Kidney (tissue), 14 donors: ENCODE measurements around the gene VSIG2. TPM values are rescaled to one million over a fixed set of nuclear protein-coding genes. Genes with fewer than 3 reads are reported as not detected.

Experiments
- DNase-seq, 5 donors: peaks; one replicate each; pipeline ENCODE4 v3.0.0-alpha.2; 2013 to 2020
- FAIRE-seq: peaks from 2 replicates; lab custom pipeline; 2012; peaks lifted over from hg19 to GRCh38; lab: Jason Lieb, UNC
- H3K27ac ChIP-seq, 2 donors: one replicate each; pipeline ENCODE4 v1.7.0; 2013; ENCODE audit warnings: low read depth in 2 of 2, low read length in 2 of 2, inconsistent platforms in 1 of 2
- H3K27me3 ChIP-seq: one replicate; pipeline ENCODE4 v1.7.1; 2013; ENCODE audit warnings: low read length, inconsistent platforms; ENCODE audit not compliant: control insufficient read depth, insufficient read depth
- H3K36me3 ChIP-seq, 3 donors: one replicate each; pipeline versions ENCODE4 v1.7.0 to v1.7.1; 2013; ENCODE audit warnings: low read length in 3 of 3, control low read depth in 1 of 3, inconsistent platforms in 1 of 3; ENCODE audit not compliant: insufficient read depth in 3 of 3, control insufficient read depth in 2 of 3
- H3K4me1 ChIP-seq, 3 donors: one replicate each; pipeline versions ENCODE4 v1.7.0 to v1.7.1; 2013; ENCODE audit warnings: low read length in 3 of 3, inconsistent platforms in 1 of 3, low read depth in 1 of 3; ENCODE audit not compliant: control insufficient read depth in 2 of 3, insufficient read depth in 2 of 3
- H3K4me3 ChIP-seq, 3 donors: one replicate each; pipeline versions ENCODE4 v1.7.0 to v1.8.1; 2013; ENCODE audit warnings: low read length in 3 of 3, control low read depth in 1 of 3, inconsistent platforms in 1 of 3
- H3K9ac ChIP-seq, 3 donors: one replicate each; pipeline versions ENCODE4 v1.7.0 to v1.7.1; 2013; ENCODE audit warnings: low read length in 3 of 3, control low read depth in 1 of 3, inconsistent platforms in 1 of 3
- H3K9me3 ChIP-seq, 3 donors: one replicate each; pipeline versions ENCODE4 v1.7.0 to v1.7.1; 2013; ENCODE audit warnings: low read length in 3 of 3, control low read depth in 1 of 3, inconsistent platforms in 1 of 3; ENCODE audit not compliant: control insufficient read depth in 2 of 3, insufficient read depth in 1 of 3
- intact Hi-C: fragments of 100-400 bp; cut with DNase I; formaldehyde crosslinking; loops from one replicate; pipeline ENCODE4 v1.11.1; 2022
- polyA plus RNA-seq: library from polyadenylated mRNA; stranded (reverse); fragments of 350-450 nt; fragmentation: Illumina TruSeq; extraction: RNeasy Lipid Tissue Mini Kit (QIAGEN cat#74804); gene quantifications from one replicate; pipeline ENCODE4 v1.2.3, GENCODE V29; 2014; ENCODE audit warnings: low read depth, low replicate concordance; ENCODE audit not compliant: insufficient read depth
- total RNA-seq: library from RNA; stranded (reverse); fragmentation: NEBNext Ultra II Directional; extraction: Animal tissue kit (Norgen Biotek cat#: 25700); gene quantifications from one replicate; pipeline ENCODE4 v1.2.1, GENCODE V29; 2021
- TF ChIP-seq, protein P1 (sequence below): IDR thresholded peaks from 3 replicates; pipeline ENCODE4 v1.5.1; 2012; ENCODE audit warnings: mild to moderate bottlenecking, moderate library complexity, borderline replicate concordance; ENCODE audit not compliant: insufficient read depth; ENCODE audit errors: extremely low read depth
- donor health status: control.
- donor health status: control.
- donor health status: control.
- donor health status: control.
- donor health status: control.
- donor health status: DM: yes; HTN: yes; CAD: no.
- donor health status: Normal renal cell carcinoma (clear cell type).

Gene VSIG2
- total and polyA plus RNA-seq, 2 donors from 2014 or later: 3.9 to 11.7 TPM

- Histone ChIP-seq H3K9ac (no peak overlapping the region), H3K27ac (no peak overlapping the region), H3K4me1 (no peaks in the 10 kb centered on the region), H3K4me3 (no peak overlapping the region), H3K36me3 (no peaks in the 10 kb centered on the region), H3K27me3 (no peaks in the 10 kb centered on the region), H3K9me3 (no peaks in the 10 kb centered on the region)
- FAIRE-seq (no peak), DNase-seq (no peak)
- intact Hi-C loops: no loop called here
- TF ChIP-seq, protein P1, sequence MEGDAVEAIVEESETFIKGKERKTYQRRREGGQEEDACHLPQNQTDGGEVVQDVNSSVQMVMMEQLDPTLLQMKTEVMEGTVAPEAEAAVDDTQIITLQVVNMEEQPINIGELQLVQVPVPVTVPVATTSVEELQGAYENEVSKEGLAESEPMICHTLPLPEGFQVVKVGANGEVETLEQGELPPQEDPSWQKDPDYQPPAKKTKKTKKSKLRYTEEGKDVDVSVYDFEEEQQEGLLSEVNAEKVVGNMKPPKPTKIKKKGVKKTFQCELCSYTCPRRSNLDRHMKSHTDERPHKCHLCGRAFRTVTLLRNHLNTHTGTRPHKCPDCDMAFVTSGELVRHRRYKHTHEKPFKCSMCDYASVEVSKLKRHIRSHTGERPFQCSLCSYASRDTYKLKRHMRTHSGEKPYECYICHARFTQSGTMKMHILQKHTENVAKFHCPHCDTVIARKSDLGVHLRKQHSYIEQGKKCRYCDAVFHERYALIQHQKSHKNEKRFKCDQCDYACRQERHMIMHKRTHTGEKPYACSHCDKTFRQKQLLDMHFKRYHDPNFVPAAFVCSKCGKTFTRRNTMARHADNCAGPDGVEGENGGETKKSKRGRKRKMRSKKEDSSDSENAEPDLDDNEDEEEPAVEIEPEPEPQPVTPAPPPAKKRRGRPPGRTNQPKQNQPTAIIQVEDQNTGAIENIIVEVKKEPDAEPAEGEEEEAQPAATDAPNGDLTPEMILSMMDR: no peak
Measured at GRCh38 chr11:124784051-124784450, 32.0 kb upstream of the VSIG2 start.

DNA sequence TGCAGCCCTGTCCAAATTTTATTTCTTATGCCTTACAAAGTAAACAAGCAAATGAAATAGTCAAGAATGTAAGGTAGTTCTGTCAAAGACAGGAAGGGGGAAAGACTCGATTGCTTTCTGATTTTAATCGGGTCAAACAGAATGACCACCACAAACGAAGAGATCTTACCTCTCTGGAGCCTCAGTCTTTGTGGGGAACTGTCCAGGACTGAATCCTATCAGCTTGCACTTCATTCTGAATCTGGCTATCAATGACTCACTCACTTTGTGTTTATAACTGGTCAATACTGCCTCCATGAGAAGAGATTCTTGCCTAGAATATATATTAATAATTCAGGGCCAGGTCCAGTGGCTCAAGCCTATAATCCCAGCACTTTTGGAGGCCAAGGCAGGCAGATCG, 30.9 kb upstream of the VSIG2 start:
- H3K27ac ChIP-seq: no peak overlapping the region
- no peak overlapping the region for H3K4me3 ChIP-seq
- intact Hi-C loops: no loop called here
- H3K9ac ChIP-seq: no peak overlapping the region
- DNase-seq (no peak), FAIRE-seq (no peak)
- no peaks in the 10 kb centered on the region for H3K4me1 ChIP-seq
- TF ChIP-seq, protein P1: no peak
- no peaks in the 10 kb centered on the region for H3K27me3 ChIP-seq
- H3K9me3 ChIP-seq: no peaks in the 10 kb centered on the region
- no peaks in the 10 kb centered on the region for H3K36me3 ChIP-seq

GRCh38 chr11:124779568-124779967, 27.5 kb upstream of the VSIG2 start:
- FAIRE-seq: no peak
- TF ChIP-seq, protein P1: no peak
- Histone ChIP-seq H3K4me3 (no peak overlapping the region), H3K27ac (no peak overlapping the region), H3K9me3 (no peaks in the 10 kb centered on the region), H3K27me3 (no peaks in the 10 kb centered on the region), H3K36me3 (no peaks in the 10 kb centered on the region), H3K9ac (no peak overlapping the region), H3K4me1 (no peaks in the 10 kb centered on the region)
- no peak for DNase-seq
- intact Hi-C loops: no loop called here

GRCh38 chr11:124778281-124778680, 26.2 kb upstream of the VSIG2 start:
- TF ChIP-seq, protein P1: no peak
- H3K4me1 ChIP-seq: no peaks in the 10 kb centered on the region
- intact Hi-C loops: no loop called here
- FAIRE-seq (no peak), DNase-seq (no peak)
- no peak overlapping the region for H3K9ac ChIP-seq
- H3K27me3 ChIP-seq: no peaks in the 10 kb centered on the region
- H3K9me3 ChIP-seq: no peaks in the 10 kb centered on the region
- H3K27ac ChIP-seq: no peak overlapping the region
- no peak overlapping the region for H3K4me3 ChIP-seq
- no peaks in the 10 kb centered on the region for H3K36me3 ChIP-seq
